K562 treated with DMSO at 1 percent for 4 hours (cell line): ENCODE results near the gene TEAD3. TPM values are rescaled to one million over a fixed set of nuclear protein-coding genes. Genes with fewer than 3 reads are reported as not detected.

ENCODE experiments used
- total RNA-seq: library from RNA; unstranded; fragments of 300-600 nt; gene quantifications from 2 replicates; pipeline ENCODE4 v1.2.3, GENCODE V29; 2022; ENCODE audit not compliant: insufficient read depth

The TEAD3 gene
- 8.9 and 9.2 TPM in 2 replicates for total RNA-seq

DNA sequence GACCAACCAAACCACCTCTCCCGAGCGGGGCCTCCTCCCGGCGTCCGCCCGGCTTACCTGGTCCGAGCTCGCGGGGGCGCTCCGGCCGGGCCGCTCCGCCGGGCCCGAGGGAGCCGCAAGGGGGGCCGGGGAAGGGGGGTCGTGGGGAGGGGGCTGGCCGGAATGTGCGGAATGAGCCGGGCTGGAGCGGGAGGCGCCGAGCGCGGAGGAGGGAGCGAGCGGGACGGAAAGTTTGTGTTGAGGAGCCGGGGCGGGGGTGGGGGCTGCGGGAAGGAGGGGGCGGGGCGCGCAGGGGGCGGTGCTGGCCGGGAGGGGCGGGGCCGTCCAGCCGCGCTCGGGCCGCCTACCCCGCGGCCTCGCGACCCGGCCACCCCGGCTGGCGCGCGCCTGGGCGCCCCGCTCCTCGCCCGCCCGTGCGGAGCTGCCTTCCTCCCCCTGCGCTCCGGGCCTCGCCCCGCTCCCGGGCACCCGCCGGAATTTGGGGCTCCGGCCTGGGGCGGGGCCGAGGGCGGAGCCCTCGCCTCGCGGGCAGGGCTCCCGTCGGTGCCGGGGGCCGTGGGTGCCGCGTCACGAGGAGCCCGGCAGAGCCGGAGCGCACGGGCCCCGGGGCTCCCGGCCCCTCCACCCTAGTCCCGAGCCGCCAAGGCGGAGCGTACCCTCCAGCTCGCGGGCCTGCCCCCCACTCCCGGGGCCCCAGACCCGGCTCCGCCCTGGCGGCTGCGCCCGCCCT is at the start of gene TEAD3:
TEAD3 (minus strand) TSS at position 239 of the 730 bp plus-strand sequence.

DNA sequence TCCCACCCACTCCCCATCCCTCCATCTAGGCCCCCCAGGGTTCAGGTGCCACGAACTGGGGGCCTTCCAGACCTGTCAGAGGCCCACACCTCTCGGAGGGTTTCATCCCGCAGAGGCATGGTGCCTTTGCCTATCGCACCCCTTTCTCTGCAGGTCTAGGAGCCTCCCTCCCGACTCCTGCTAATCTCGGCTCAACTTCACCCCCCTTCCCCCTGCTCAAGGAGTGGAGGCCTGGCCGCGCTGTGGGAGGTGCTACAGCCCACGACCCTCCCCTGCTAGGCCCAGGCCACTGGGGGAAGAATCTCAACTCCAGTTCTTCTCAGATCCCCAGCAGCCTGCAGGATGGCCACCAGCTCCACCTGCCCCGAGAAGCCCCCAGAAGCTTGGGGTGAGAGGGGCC is 15.9 kb upstream of the TEAD3 start, which contains the start of gene TULP1:
TULP1 (minus strand) TSS at position 157 of the 400 bp plus-strand sequence; CDS start at position 119, 38 bp downstream.

DNA sequence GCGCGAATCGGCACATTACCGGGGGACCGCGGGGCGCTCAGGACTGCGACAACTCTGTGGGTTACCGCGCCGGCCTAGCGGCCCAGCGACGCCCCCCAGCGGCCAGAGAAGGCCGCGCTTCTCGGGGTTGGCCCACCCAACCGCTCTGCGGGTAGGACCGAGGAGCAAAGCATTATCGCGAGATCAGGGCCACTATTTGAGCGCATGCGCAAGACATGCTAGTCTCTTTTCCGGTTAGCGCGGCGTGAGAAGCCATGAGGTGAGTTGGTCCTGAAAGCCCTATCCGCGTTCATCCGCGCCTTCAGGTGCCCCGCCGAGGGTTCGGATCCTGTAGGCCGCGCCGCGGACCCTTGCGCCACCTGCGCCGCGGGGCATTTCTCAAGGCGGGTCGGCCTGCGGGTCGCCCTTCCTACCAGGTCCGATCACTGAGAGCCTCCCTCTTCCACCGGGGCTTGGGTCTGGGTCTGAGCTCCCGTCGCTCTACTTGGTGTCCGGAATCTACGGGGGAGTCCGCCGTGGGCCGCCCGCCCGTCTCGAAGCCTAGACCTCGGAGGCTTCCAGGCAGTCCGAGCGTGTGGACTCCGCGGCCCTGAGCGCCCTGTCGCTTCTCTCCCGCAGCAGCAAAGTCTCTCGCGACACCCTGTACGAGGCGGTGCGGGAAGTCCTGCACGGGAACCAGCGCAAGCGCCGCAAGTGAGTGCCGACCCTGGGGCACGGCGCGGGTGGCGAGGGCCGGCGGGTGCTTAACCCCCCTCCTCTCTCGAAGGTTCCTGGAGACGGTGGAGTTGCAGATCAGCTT is 28.5 kb downstream of the TEAD3 start, which contains the start of gene RPL10A:
RPL10A (plus strand) TSS at position 221 of the 799 bp plus-strand sequence; CDS start at position 255, 34 bp downstream.

DNA sequence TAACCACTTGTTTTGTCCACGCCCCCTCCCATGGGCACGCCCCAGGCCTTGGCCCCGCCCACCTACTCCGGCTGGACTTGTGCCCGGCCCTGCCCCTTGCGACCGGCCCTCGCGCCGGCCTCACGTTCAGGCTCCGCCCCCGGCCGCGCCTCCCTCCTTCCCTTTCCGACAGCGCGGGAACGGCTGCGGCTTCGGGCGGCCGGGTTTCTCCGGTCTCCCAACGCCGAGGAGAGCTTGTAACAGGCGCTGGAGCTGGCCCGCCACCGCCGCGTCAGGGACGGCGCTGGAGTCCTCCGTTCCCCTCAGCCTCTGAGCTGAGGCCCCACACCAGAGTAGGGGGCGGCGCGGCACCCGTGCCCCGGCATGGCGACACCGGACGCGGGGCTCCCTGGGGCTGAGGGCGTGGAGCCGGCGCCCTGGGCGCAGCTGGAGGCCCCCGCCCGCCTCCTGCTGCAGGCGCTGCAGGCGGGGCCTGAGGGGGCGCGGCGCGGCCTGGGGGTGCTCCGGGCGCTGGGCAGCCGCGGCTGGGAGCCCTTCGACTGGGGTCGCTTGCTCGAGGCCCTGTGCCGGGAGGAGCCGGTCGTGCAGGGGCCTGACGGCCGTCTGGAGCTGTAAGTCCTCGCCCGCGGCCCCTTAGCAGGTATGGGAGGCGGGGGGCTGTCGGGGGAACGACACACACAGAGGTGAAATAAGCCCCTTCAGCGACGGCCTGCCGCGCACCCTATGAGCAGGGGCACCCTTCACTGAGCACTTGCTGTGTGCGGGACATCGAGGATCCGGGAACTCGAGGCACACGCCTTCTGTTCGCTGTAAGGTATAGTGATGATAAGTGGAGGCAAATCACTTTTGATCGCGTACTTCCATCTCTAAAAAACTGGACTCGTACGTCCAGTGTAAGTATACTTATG is 44.4 kb downstream of the TEAD3 start, which contains the start of gene FANCE:
FANCE (plus strand) TSS at position 156 of the 908 bp plus-strand sequence; CDS start at position 364, 208 bp downstream.

Other genes with a start within 250 kb of the TEAD3 start
- 17.6 and 21.2 TPM in 2 replicates for gene ZNF76, start 237.3 kb downstream of the TEAD3 start, total RNA-seq
- 31.8 and 38.8 TPM in 2 replicates for gene DEF6, start 199.3 kb downstream of the TEAD3 start, total RNA-seq
- gene PPARD, start 154.5 kb downstream of the TEAD3 start, total RNA-seq, result 31.9 and 41.0 TPM in 2 replicates
- gene FANCE, start 44.7 kb downstream of the TEAD3 start, total RNA-seq, result 11.7 and 14.6 TPM in 2 replicates
- gene RPL10A, start 28.7 kb downstream of the TEAD3 start, total RNA-seq, result 3,352 and 3,520 TPM in 2 replicates
- gene TULP1, start 15.8 kb upstream of the TEAD3 start, total RNA-seq, result not detected in 2 replicates
- gene FKBP5, start 191.8 kb upstream of the TEAD3 start, total RNA-seq, result 31.4 and 37.9 TPM in 2 replicates
- gene ARMC12, start 240.0 kb upstream of the TEAD3 start, total RNA-seq, result not detected in 2 replicates